ENCODE data around the gene SLC22A8.

SLC22A8 gene

DNA sequence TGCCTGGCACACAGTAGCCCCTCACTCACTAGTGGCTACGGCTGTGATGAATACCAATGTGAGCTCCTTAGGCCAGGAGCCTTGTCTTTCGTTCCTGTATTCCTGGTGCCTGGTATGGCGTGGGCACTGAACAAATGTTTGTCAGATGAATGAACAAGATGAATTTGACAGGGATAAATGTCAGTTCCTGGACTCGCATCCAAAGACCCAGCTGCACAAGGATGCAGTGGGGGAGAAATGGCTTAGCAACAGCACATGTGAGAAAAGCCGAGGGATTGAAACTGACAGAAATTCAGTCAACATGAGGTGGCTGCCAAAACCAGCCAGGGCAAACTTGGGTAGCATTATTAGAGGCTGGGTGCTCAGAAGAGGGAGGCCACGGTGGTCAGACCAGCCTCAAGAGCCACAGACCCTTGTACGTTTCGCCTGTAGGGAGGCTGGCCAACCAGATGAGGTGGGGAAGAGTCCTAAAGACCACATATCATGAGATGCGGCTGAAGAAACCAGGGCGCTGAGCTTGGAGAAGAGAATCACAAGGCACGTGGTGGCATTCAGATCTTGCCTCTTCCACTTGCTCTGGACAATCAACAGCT, 7.7 kb upstream of the SLC22A8 start:
- H3K27me3 Mint-ChIP-seq (ENCODE audit: low read depth) = peaks cover 15% of the 10 kb centered on the region
- H3K4me3 Mint-ChIP-seq = no peak overlapping the region
- H3K36me3 Mint-ChIP-seq (ENCODE audit: low read depth) = no peaks in the 10 kb centered on the region
- peaks cover 26% of the 10 kb centered on the region for H3K4me1 Mint-ChIP-seq
- TF ChIP-seq, protein P1, sequence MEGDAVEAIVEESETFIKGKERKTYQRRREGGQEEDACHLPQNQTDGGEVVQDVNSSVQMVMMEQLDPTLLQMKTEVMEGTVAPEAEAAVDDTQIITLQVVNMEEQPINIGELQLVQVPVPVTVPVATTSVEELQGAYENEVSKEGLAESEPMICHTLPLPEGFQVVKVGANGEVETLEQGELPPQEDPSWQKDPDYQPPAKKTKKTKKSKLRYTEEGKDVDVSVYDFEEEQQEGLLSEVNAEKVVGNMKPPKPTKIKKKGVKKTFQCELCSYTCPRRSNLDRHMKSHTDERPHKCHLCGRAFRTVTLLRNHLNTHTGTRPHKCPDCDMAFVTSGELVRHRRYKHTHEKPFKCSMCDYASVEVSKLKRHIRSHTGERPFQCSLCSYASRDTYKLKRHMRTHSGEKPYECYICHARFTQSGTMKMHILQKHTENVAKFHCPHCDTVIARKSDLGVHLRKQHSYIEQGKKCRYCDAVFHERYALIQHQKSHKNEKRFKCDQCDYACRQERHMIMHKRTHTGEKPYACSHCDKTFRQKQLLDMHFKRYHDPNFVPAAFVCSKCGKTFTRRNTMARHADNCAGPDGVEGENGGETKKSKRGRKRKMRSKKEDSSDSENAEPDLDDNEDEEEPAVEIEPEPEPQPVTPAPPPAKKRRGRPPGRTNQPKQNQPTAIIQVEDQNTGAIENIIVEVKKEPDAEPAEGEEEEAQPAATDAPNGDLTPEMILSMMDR (IDR thresholded peaks at IDR 0.05; ENCODE audit: unreplicated experiment in 3 of 3) = no peak
- H3K27ac Mint-ChIP-seq = no peak overlapping the region
- H3K9me3 Mint-ChIP-seq = peaks cover 5% of the 10 kb centered on the region

DNA sequence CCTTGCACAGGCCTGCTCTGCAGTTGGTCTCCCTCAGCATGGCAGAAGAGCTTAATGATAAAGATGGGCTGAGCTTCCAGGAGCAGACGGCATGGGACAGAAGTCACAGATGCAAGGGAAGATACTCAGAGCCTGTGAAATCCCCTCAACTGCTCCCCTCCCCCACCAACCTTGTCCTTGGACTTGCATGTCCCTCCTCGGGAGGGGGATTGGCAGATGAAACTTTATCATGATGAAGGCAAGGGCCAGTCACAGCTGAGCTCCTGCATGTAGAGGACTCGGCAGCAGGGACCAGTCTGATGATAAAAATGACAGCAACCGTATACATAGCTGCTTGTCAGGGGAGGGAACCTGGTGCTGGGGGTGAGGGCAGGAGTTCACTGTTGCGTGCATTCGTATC, 6.8 kb upstream of the SLC22A8 start:
- peak overlapping the region in 1 of 3 experiments; percentile 12 for H3K27ac Mint-ChIP-seq
- H3K9me3 Mint-ChIP-seq = no peaks in the 10 kb centered on the region
- no peaks in the 10 kb centered on the region for H3K36me3 Mint-ChIP-seq (ENCODE audit: low read depth)
- peaks cover 19% of the 10 kb centered on the region for H3K27me3 Mint-ChIP-seq (ENCODE audit: low read depth)
- TF ChIP-seq, protein P1 (IDR thresholded peaks at IDR 0.05; ENCODE audit: unreplicated experiment in 3 of 3) = no peak
- peaks cover 31% of the 10 kb centered on the region for H3K4me1 Mint-ChIP-seq
- H3K4me3 Mint-ChIP-seq = no peak overlapping the region

DNA sequence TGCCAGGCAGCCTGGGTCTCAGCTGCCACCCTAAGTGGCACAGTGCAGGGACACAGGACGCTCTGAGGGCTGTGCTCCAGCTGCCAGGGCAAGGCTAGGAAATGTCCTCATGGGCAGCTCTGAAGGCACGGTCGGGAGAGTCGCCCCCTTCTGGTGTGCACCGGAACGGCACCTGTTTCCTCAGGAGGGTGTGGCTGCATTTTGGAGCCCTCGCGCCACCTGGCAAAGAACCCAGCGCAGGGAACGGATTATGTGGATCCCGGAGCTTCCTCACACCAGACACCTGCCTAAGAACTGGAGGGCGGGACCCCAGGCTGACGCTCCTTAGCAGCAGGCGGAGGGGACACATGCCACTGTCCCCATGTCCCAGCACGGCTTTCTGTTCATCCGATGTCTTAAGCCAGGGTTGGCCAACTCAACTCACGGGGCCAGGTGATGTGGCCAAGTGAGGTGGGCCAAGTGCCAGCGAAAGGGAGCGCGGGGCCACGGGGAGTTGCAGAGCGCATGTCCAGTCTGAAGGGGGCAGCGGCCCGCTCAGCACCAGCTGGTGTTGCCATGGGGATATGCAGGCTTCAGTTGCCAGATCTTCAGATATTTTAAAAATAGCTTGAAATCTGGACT, 5.1 kb upstream of the SLC22A8 start:
- Mint-ChIP-seq H3K9me3 (no peaks in the 10 kb centered on the region), H3K36me3 (ENCODE audit: low read depth) (no peaks in the 10 kb centered on the region), H3K4me1 (peaks cover 33% of the 10 kb centered on the region), H3K27ac (no peak overlapping the region), H3K4me3 (no peak overlapping the region), H3K27me3 (ENCODE audit: low read depth) (peaks cover 20% of the 10 kb centered on the region)
- TF ChIP-seq, protein P1 (IDR thresholded peaks at IDR 0.05; ENCODE audit: unreplicated experiment in 3 of 3) = peak; percentile 23 to 48 (median 29)

DNA sequence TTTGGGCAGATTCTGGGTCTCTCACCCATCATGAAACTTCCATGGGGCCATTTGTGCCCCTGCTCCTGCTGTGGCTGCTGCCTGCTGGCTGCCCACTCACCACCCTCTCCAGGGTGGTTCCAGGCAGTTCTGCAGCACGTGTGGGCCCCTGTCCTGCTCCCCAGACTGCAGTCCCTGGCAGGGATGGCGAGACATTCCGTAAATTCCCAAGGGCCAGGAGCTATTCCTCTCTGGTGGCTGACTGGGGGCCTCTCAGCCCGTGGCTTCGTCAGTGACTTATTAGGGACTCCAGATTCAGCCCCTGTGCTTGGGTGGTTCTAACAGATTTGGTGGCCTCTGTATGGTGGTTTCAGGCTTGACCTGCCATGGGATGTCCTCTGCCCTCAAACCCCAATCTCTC, 3.9 kb upstream of the SLC22A8 start:
- TF ChIP-seq, protein P1 (IDR thresholded peaks at IDR 0.05; ENCODE audit: unreplicated experiment in 3 of 3) = no peak
- Mint-ChIP-seq H3K9me3 (no peaks in the 10 kb centered on the region), H3K27ac (no peak overlapping the region), H3K36me3 (ENCODE audit: low read depth) (no peaks in the 10 kb centered on the region), H3K4me1 (peaks cover 40% of the 10 kb centered on the region), H3K27me3 (ENCODE audit: low read depth) (peaks cover 27% of the 10 kb centered on the region), H3K4me3 (no peak overlapping the region)

DNA sequence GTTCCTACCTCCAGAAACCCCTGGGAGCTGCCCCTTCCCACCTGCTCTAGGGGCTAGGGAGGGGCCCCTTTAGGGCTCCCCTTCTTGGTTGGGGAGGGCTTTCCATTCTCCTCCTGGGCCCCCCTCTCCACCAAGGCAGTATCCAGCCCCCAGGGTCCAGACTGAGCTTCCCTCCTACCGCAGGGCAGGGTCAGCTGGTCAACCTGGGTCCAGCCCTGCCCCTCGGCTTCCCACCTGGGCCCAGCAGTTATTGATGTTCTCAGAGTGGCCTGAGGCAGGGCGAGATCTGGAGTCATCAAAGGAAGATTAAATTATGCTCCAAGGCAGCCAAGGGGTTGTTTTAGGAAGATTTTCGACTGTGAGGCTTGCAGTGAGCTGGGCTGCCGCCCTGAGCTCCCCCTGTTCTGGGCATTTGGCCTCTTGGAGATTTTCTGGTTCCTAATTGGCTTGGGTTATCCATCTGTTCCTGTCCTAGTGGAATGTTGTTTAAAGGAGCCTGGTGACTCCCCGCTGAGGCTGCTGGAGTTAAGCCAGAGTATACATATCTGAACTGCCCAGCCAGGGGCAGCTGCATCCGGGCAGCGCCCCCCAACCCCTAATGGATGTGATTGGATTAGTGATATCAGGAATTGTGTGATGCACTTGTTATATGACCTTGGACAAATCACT, 1.8 kb upstream of the SLC22A8 start:
- peaks cover 35% of the 10 kb centered on the region for H3K4me1 Mint-ChIP-seq
- TF ChIP-seq, protein P1 (IDR thresholded peaks at IDR 0.05; ENCODE audit: unreplicated experiment in 3 of 3) = no peak
- no peaks in the 10 kb centered on the region for H3K36me3 Mint-ChIP-seq (ENCODE audit: low read depth)
- peaks cover 38% of the 10 kb centered on the region for H3K27me3 Mint-ChIP-seq (ENCODE audit: low read depth)
- H3K27ac Mint-ChIP-seq = peak overlapping the region in 2 of 3 experiments; percentile 21 to 66
- no peaks in the 10 kb centered on the region for H3K9me3 Mint-ChIP-seq
- no peak overlapping the region for H3K4me3 Mint-ChIP-seq
